ENCODE data around the gene LTBP4. TPM values are rescaled to one million over a fixed set of nuclear protein-coding genes. Genes with fewer than 3 reads are reported as not detected.

The LTBP4 gene
- total RNA-seq, 1 experiment from 2014 or later = 20.3 TPM

DNA sequence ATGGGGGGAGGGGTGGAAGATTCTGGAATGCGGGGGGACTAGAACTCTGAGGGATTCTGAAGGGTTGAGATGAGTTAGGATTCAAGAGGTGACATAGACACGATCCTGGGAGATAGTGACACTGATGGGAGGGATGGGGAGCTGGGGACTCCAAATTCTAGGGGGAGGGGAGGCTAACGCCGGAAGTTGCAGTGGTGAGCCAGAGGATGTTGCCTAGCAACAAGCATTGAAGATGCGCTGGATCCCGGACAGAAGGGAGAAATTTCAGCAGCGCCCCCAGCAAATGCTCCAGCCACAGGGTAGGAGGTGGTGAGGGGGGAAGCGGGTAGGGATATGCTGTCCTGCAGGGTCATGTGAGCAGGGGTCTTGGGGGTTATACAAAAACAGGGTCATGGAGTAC is 6.9 kb upstream of the LTBP4 start:
- peak overlapping the region; percentile 22 for H3K27ac Mint-ChIP-seq (ENCODE audit: unreplicated experiment)
- H3K4me1 Mint-ChIP-seq (ENCODE audit: low read depth, unreplicated experiment) = peaks cover 26% of the 10 kb centered on the region
- intact Hi-C loops (cut with micrococcal nuclease; ENCODE audit: unreplicated experiment) = loop anchor here (10.0 kb wide), 1 partner anchor 129 kb away; the partner anchor contains the start of genes BLVRB and SPTBN4
- DNase-seq = no peak
- TF ChIP-seq, protein P1, sequence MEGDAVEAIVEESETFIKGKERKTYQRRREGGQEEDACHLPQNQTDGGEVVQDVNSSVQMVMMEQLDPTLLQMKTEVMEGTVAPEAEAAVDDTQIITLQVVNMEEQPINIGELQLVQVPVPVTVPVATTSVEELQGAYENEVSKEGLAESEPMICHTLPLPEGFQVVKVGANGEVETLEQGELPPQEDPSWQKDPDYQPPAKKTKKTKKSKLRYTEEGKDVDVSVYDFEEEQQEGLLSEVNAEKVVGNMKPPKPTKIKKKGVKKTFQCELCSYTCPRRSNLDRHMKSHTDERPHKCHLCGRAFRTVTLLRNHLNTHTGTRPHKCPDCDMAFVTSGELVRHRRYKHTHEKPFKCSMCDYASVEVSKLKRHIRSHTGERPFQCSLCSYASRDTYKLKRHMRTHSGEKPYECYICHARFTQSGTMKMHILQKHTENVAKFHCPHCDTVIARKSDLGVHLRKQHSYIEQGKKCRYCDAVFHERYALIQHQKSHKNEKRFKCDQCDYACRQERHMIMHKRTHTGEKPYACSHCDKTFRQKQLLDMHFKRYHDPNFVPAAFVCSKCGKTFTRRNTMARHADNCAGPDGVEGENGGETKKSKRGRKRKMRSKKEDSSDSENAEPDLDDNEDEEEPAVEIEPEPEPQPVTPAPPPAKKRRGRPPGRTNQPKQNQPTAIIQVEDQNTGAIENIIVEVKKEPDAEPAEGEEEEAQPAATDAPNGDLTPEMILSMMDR (IDR thresholded peaks at IDR 0.05; ENCODE audit: unreplicated experiment) = no peak
- CTCF ChIA-PET = no interaction called here
- no TSS peak for BruUV-seq (replicated peaks)
- H3K4me3 Mint-ChIP-seq (ENCODE audit: low read depth, unreplicated experiment) = peak overlapping the region; percentile 10
- H3K36me3 Mint-ChIP-seq (ENCODE audit: insufficient read depth, unreplicated experiment) = peaks cover 36% of the 10 kb centered on the region
- no peaks in the 10 kb centered on the region for H3K9me3 Mint-ChIP-seq (ENCODE audit: low read depth, unreplicated experiment)
- peaks cover 34% of the 10 kb centered on the region for H3K27me3 Mint-ChIP-seq (ENCODE audit: unreplicated experiment)

DNA sequence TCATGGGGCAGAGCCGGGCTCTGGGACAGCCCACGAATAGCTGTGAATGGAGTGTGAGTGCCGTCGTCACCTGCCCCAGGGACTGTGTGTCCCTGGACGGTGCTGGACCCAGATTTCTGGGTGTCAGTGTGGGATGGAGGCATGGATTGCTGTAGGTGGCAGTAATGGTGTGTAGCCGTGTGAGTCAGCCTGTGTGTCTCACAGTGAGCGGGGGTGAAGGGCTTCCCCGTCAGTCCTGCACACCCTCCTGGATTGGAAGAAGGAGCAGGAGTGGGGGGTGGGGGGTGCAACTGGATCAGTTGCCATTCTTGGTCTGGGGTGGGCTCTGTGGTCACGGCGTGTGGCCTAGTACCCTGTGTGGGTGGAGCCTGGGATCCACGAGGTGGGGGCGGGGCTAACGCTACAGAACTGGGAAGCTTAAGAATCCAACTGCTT is 6.5 kb upstream of the LTBP4 start:
- intact Hi-C loops (cut with micrococcal nuclease; ENCODE audit: unreplicated experiment) = loop anchor here (5.0 to 10.0 kb wide), 2 partner anchors 47 to 130 kb away; partner anchors contain the start of genes BLVRB and SPTBN4
- H3K4me1 Mint-ChIP-seq (ENCODE audit: low read depth, unreplicated experiment) = peaks cover 30% of the 10 kb centered on the region
- CTCF ChIA-PET = interaction anchor here (0.5 to 0.6 kb wide), 2 partner anchors 28 to 265 kb away, joined by 3 to 6 read pairs; no protein-coding TSS in a partner anchor
- TF ChIP-seq, protein P1 (IDR thresholded peaks at IDR 0.05; ENCODE audit: unreplicated experiment) = no peak
- H3K36me3 Mint-ChIP-seq (ENCODE audit: insufficient read depth, unreplicated experiment) = peaks cover 31% of the 10 kb centered on the region
- peak overlapping the region; percentile 22 for H3K27ac Mint-ChIP-seq (ENCODE audit: unreplicated experiment)
- BruUV-seq (replicated peaks) = no TSS peak
- H3K27me3 Mint-ChIP-seq (ENCODE audit: unreplicated experiment) = peaks cover 38% of the 10 kb centered on the region
- peak overlapping the region; percentile 10 for H3K4me3 Mint-ChIP-seq (ENCODE audit: low read depth, unreplicated experiment)
- H3K9me3 Mint-ChIP-seq (ENCODE audit: low read depth, unreplicated experiment) = no peaks in the 10 kb centered on the region
- no peak for DNase-seq

DNA sequence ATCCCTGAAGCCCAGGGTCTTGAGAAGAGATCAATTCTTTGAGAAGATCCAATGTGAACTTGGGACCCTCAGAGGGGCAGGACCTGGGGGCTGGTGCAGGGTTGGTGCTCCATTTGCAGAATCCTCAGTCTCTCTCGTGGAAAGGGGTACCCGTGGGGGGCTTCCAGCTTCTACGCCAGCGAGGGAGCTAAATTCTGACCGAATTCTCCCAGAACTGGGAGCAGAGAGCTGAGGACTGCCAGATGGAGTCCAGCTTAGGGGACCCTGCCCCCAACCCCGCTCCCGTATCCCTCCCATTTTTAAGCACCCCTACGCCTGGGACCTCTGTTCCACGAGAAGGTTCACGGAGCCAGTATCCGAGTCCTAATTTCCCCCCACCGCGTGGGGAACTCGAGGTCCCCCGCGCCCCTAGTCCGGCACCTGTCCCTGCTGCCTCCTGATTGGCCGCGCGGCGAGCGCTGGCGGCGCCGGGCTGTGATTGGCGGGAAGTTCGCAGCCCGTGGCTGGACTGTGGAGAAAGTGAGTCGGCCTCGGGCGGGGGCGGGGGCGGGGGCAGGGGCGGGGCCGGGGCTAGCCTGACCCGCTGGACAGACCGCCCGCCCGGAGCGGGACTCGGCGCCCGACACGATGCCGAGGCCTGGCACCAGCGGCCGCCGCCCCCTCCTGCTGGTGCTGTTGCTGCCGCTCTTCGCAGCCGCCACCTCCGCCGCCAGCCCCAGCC is 4.4 kb upstream of the LTBP4 start:
- Mint-ChIP-seq H3K27ac (ENCODE audit: unreplicated experiment) (no peak overlapping the region), H3K9me3 (ENCODE audit: low read depth, unreplicated experiment) (no peaks in the 10 kb centered on the region), H3K36me3 (ENCODE audit: insufficient read depth, unreplicated experiment) (peaks cover 36% of the 10 kb centered on the region), H3K4me1 (ENCODE audit: low read depth, unreplicated experiment) (peaks cover 46% of the 10 kb centered on the region), H3K27me3 (ENCODE audit: unreplicated experiment) (peaks cover 59% of the 10 kb centered on the region), H3K4me3 (ENCODE audit: low read depth, unreplicated experiment) (peak overlapping the region; percentile 15)
- TF ChIP-seq, protein P1 (IDR thresholded peaks at IDR 0.05; ENCODE audit: unreplicated experiment) = no peak
- BruUV-seq (replicated peaks) = no TSS peak
- peak; percentile 64 for DNase-seq
- intact Hi-C loops (cut with micrococcal nuclease; ENCODE audit: unreplicated experiment) = loop anchor here (5.0 to 10.0 kb wide), 2 partner anchors 49 to 132 kb away; partner anchors contain the start of genes BLVRB and SPTBN4
- CTCF ChIA-PET = interaction anchor here (1.4 kb wide), 1 partner anchor 56 kb away, joined by 4 read pairs; no protein-coding TSS in a partner anchor

DNA sequence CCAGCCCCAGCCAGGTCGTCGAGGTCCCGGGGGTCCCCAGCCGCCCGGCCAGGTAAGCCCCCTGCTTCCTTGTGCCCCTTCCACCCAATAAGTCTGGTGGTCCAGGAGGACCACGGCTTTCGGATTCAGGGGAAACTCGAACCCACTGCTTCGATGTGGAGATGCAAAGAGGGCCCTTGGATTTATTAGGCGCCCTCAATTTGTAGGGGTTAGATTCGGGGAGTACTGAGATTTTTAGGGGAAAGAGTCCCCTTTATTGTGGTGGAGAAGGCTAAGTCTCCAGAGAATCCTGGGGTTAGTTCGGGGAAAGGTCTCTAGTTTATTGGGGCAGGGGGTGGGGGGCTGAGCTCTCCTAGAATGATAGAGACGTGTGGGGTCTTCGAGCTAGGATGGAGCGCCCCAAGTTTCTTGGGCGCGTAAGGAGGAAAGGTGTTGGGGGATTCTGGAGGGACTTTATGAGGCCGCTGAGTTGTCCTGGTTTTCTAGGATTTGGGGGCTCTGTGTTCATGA is 3.8 kb upstream of the LTBP4 start:
- H3K36me3 Mint-ChIP-seq (ENCODE audit: insufficient read depth, unreplicated experiment) = peaks cover 34% of the 10 kb centered on the region
- no peak for DNase-seq
- peaks cover 65% of the 10 kb centered on the region for H3K27me3 Mint-ChIP-seq (ENCODE audit: unreplicated experiment)
- H3K4me1 Mint-ChIP-seq (ENCODE audit: low read depth, unreplicated experiment) = peaks cover 52% of the 10 kb centered on the region
- H3K9me3 Mint-ChIP-seq (ENCODE audit: low read depth, unreplicated experiment) = no peaks in the 10 kb centered on the region
- H3K27ac Mint-ChIP-seq (ENCODE audit: unreplicated experiment) = no peak overlapping the region
- peak overlapping the region; percentile 15 for H3K4me3 Mint-ChIP-seq (ENCODE audit: low read depth, unreplicated experiment)
- intact Hi-C loops (cut with micrococcal nuclease; ENCODE audit: unreplicated experiment) = loop anchor here (5.0 to 10.0 kb wide), 2 partner anchors 50 to 133 kb away; partner anchors contain the start of genes BLVRB and SPTBN4
- BruUV-seq (replicated peaks) = no TSS peak
- TF ChIP-seq, protein P1 (IDR thresholded peaks at IDR 0.05; ENCODE audit: unreplicated experiment) = no peak
- CTCF ChIA-PET = interaction anchor here (1.4 kb wide), 1 partner anchor 56 kb away, joined by 4 read pairs; no protein-coding TSS in a partner anchor
